ENCODE results near the gene MFSD11.

GRCh38 chr17:76740329-76741118, 2.6 kb downstream of the MFSD11 start:
- TF ChIP-seq GATA3 (IDR thresholded peaks at IDR 0.05; ENCODE audit: borderline replicate concordance) (no peak), CTCF (IDR thresholded peaks at IDR 0.05) (no peak), REST (IDR thresholded peaks at IDR 0.05) (no peak), CBX8 (IDR thresholded peaks at IDR 0.05) (no peak), EHMT2 (IDR thresholded peaks at IDR 0.05; ENCODE audit: low read depth) (no peak), BCL3 (IDR thresholded peaks at IDR 0.05) (no peak), KDM5A (IDR thresholded peaks at IDR 0.05) (no peak), POLR2A (IDR thresholded peaks at IDR 0.05; ENCODE audit: low read length) (no peak), CHD2 (IDR thresholded peaks at IDR 0.05; ENCODE audit: low read length, partially characterized antibody) (no peak), NR3C1 (IDR thresholded peaks at IDR 0.05) (no peak)
